GM12878 (cell line): Measurements from ENCODE around the gene ROR2. TPM values are rescaled to one million over a fixed set of nuclear protein-coding genes. Genes with fewer than 3 reads are reported as not detected.

ENCODE experiments used
- EGR1 ChIP-seq, 2 experiments: IDR thresholded peaks; 1 replicate in 1 of 2; 2 replicates in 1 of 2; pipeline ENCODE4 v1.6.1; 2011 to 2012; ENCODE audit warnings: low read depth in 2 of 2, low read length in 2 of 2, borderline replicate concordance in 1 of 2, mild to moderate bottlenecking in 1 of 2, moderate library complexity in 1 of 2
- HDAC6 ChIP-seq: fragments of 200-600 bp; sonication (generic); IDR thresholded peaks from one replicate; pipeline ENCODE4 v1.8.0; 2017; ENCODE audit warnings: antibody characterized with exemption; ENCODE audit not compliant: unreplicated experiment
- IKZF1 ChIP-seq: fragments of 450-650 bp; conservative IDR thresholded peaks from 2 replicates; pipeline ENCODE4 v1.6.1; 2017; ENCODE audit warnings: antibody characterized with exemption, mild to moderate bottlenecking
- MTA2 ChIP-seq: fragments of 450-650 bp; IDR thresholded peaks from 2 replicates; pipeline ENCODE4 v1.6.1; 2016; ENCODE audit warnings: low read depth, mild to moderate bottlenecking, moderate library complexity
- POLR2AphosphoS2 ChIP-seq: IDR thresholded peaks from 2 replicates; pipeline ENCODE4 v1.6.1; 2011; ENCODE audit warnings: low read depth, mild to moderate bottlenecking, low read length, improper control_type of control experiment, moderate library complexity
- polyA plus RNA-seq, 11 experiments: library from polyadenylated mRNA; depleted of rRNA in 4 of 11; unstranded in 6 of 11; stranded (reverse) in 5 of 11; fragments of >200 nt; fragmentation: Nextera tagmentation in 4 of 11; fragmentation: Illumina TruSeq in 1 of 11; extraction: Ambion mirVana in 4 of 11; extraction: Trizol in 1 of 11; gene quantifications; 1 replicate in 1 of 11; 2 replicates in 10 of 11; pipeline versions ENCODE4 v1.2.1 to v1.2.3, GENCODE V29; 2011 to 2016; ENCODE audit warnings: inconsistent platforms in 2 of 11, missing spikeins in 2 of 11, low read depth in 1 of 11
- total RNA-seq, 4 experiments: library from RNA; depleted of rRNA in 3 of 4; stranded (reverse); fragments of >200 nt in 3 of 4; fragmentation: Illumina TruSeq in 1 of 4; extraction: Trizol in 1 of 4; gene quantifications; 2 replicates each; pipeline versions ENCODE4 v1.2.1 to v1.2.3, GENCODE V29; 2013 to 2021
- TF ChIP-seq, protein P1 (sequence below): fragments of 150-350 bp; IDR thresholded peaks from 2 replicates; pipeline ENCODE4 v1.6.1; 2014; ENCODE audit warnings: mild to moderate bottlenecking, low read depth, low read length
- TF ChIP-seq, protein P2 (sequence below): fragments of 450-650 bp; IDR thresholded peaks from 2 replicates; pipeline ENCODE4 v1.6.1; 2017; ENCODE audit warnings: mild to moderate bottlenecking, moderate library complexity

Gene ROR2
- total and polyA plus RNA-seq, 10 of the 15 experiments (the other 5 are each of a cell fraction or from before 2014, with no cell fraction given): 0.03 to 0.05 TPM; not detected in 8

DNA sequence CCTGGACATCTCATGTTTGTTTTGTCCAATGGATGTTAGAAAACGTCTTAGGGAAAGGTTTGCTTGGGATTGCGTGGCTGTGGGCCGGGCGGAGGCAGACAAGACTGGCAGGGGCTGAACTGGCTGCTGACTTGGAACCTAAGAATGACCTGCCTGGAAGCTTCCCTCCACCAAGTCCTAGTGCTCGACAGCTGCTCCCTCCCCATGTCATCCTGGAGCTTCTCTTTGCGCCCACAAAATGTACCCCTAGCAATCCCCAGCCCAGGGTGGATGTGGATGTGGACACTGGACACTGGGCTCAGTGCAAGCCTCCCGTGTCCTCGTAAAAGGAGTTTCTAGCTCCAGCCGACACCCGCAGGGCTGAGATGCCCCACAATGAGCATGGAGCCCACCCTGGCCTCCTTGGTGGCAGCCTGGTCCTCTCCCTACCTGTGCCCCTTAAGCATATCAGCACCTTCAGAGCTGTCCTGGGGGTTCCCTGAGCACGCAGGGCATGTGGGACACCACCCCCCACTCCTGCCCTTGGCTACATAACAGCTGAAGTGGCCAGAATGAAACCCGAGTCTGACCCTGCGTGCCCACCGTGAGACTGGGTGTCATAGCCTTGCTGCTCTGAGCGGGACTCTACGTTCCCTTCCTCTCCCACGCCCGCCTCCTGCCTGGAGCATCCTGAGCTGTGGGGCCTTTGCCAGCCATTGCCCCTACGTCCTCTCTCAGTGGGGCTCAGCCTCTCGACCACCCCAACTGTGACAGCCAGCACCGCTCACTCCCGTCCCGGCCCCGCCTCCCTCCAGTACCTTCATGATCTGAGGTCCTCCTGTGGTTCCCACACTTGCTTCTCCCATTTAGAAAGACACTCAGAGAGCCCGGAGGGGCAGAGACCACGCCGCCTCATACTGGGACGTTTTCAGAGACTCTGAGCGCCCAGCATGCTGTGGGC is 180.8 kb downstream of the ROR2 start (continued):
- TF ChIP-seq, protein P1, sequence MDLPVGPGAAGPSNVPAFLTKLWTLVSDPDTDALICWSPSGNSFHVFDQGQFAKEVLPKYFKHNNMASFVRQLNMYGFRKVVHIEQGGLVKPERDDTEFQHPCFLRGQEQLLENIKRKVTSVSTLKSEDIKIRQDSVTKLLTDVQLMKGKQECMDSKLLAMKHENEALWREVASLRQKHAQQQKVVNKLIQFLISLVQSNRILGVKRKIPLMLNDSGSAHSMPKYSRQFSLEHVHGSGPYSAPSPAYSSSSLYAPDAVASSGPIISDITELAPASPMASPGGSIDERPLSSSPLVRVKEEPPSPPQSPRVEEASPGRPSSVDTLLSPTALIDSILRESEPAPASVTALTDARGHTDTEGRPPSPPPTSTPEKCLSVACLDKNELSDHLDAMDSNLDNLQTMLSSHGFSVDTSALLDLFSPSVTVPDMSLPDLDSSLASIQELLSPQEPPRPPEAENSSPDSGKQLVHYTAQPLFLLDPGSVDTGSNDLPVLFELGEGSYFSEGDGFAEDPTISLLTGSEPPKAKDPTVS: no peak
- TF ChIP-seq HDAC6 (no peak), POLR2AphosphoS2 (no peak), MTA2 (no peak), EGR1 (IDR thresholded peaks at IDR 0.05; ENCODE audit: borderline replicate concordance in 1 of 2, low read depth in 2 of 2, low read length in 2 of 2) (no peak), IKZF1 (no peak)
- TF ChIP-seq, protein P2, sequence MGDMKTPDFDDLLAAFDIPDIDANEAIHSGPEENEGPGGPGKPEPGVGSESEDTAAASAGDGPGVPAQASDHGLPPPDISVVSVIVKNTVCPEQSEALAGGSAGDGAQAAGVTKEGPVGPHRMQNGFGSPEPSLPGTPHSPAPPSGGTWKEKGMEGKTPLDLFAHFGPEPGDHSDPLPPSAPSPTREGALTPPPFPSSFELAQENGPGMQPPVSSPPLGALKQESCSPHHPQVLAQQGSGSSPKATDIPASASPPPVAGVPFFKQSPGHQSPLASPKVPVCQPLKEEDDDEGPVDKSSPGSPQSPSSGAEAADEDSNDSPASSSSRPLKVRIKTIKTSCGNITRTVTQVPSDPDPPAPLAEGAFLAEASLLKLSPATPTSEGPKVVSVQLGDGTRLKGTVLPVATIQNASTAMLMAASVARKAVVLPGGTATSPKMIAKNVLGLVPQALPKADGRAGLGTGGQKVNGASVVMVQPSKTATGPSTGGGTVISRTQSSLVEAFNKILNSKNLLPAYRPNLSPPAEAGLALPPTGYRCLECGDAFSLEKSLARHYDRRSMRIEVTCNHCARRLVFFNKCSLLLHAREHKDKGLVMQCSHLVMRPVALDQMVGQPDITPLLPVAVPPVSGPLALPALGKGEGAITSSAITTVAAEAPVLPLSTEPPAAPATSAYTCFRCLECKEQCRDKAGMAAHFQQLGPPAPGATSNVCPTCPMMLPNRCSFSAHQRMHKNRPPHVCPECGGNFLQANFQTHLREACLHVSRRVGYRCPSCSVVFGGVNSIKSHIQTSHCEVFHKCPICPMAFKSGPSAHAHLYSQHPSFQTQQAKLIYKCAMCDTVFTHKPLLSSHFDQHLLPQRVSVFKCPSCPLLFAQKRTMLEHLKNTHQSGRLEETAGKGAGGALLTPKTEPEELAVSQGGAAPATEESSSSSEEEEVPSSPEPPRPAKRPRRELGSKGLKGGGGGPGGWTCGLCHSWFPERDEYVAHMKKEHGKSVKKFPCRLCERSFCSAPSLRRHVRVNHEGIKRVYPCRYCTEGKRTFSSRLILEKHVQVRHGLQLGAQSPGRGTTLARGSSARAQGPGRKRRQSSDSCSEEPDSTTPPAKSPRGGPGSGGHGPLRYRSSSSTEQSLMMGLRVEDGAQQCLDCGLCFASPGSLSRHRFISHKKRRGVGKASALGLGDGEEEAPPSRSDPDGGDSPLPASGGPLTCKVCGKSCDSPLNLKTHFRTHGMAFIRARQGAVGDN: no peak
